Ovary (tissue), 9 donors: Measurements from ENCODE around the gene PSENEN. TPM values are rescaled to one million over a fixed set of nuclear protein-coding genes. Genes with fewer than 3 reads are reported as not detected.

ENCODE experiments used
- DNase-seq, 5 donors: peaks; one replicate each; pipeline ENCODE4 v3.0.0-alpha.2; 2019 to 2020
- H3K27ac ChIP-seq, 2 donors: fragments of 200-600 bp; one replicate each; pipeline versions ENCODE4 v1.5.1 to v1.8.0; 2019 to 2022
- H3K27me3 ChIP-seq: fragments of 200-600 bp; one replicate; pipeline ENCODE4 v1.8.0; 2022
- H3K36me3 ChIP-seq: fragments of 200-600 bp; sonication (generic); one replicate; pipeline ENCODE4 v1.5.1; 2019
- H3K4me1 ChIP-seq: one replicate; pipeline ENCODE4 v1.8.1; 2013; ENCODE audit warnings: mild to moderate bottlenecking, moderate library complexity; ENCODE audit not compliant: insufficient read depth
- H3K4me3 ChIP-seq: fragments of 200-600 bp; sonication (generic); one replicate; pipeline ENCODE4 v1.5.1; 2017
- H3K9me3 ChIP-seq, 2 donors: fragments of 200-600 bp in 1 of 2; sonication (generic) in 1 of 2; one replicate each; pipeline versions ENCODE4 v1.5.1 to v1.8.1; 2013 to 2019; ENCODE audit warnings: mild to moderate bottlenecking in 1 of 2, moderate library complexity in 1 of 2
- CTCF ChIP-seq, 3 donors: fragments of 450-650 bp in 2 of 3; fragments of 200-600 bp in 1 of 3; IDR thresholded peaks; one replicate each; pipeline versions ENCODE4 v1.5.1 to v1.8.0; 2016 to 2022; ENCODE audit warnings: antibody characterized with exemption in 3 of 3, mild to moderate bottlenecking in 1 of 3
- EP300 ChIP-seq: sonication (generic); formaldehyde crosslinking; IDR thresholded peaks from one replicate; pipeline ENCODE4 v1.6.1; 2017; ENCODE audit warnings: antibody characterized with exemption
- POLR2A ChIP-seq: fragments of 450-650 bp; IDR thresholded peaks from one replicate; pipeline ENCODE4 v1.6.1; 2017; ENCODE audit warnings: antibody characterized with exemption, mild to moderate bottlenecking, moderate library complexity
- WGBS, 3 donors: extraction: QIAGEN DNeasy Blood & Tissue Kit in 1 of 3; methylation state at CpG; one replicate each; pipeline versions ENCODE4 v1.1.5 to v1.1.7; 2013 to 2017; 5-methylcytosine and 5-hydroxymethylcytosine counted together
- intact Hi-C, 4 donors: fragments of 100-400 bp; cut with DNase I; formaldehyde crosslinking; loops; one replicate each; pipeline versions ENCODE4 v1.11.0 to v1.15.1; 2022 to 2023
- polyA plus RNA-seq, 2 donors: library from polyadenylated mRNA; stranded (reverse); fragments of 200-250 nt in 1 of 2; fragments of 350-450 nt in 1 of 2; fragmentation: Illumina TruSeq in 1 of 2; extraction: RNeasy Lipid Tissue Mini Kit (QIAGEN cat#74804) in 1 of 2; gene quantifications; one replicate each; pipeline ENCODE4 v1.2.3, GENCODE V29; 2013 to 2014
- total RNA-seq, 7 donors: library from RNA; depleted of rRNA in 2 of 7; stranded (reverse); fragments of >200 nt in 2 of 7; fragmentation: NEBNext Ultra II Directional in 3 of 7; extraction: Animal tissue kit (Norgen Biotek cat#: 25700) in 3 of 7; gene quantifications; one replicate each; pipeline versions ENCODE4 v1.1.0 to v1.2.4, GENCODE V29; 2016 to 2023
- donor health status: DM: no; HTN: no; CAD: no; lungs with moderate emphysema.
- donor health status: DM: no; HTN: no; CAD: no.
- donor health status: Bipolar disorder and iron deficiency.
- donor health status: DM: yes; HTN: yes; CAD: no.
- donor health status: DM: no; HTN: no; CAD: no.
- donor health status: DM: yes; HTN: yes; CAD: no.

PSENEN gene
- total and polyA plus RNA-seq, 9 donors, result 23.4 to 90.4 (median 44.6) TPM

GRCh38 chr19:35715355-35715809 lies 30.1 kb upstream of the PSENEN start:
- H3K36me3 ChIP-seq, result no peaks in the 10 kb centered on the region
- H3K27ac ChIP-seq, result no peak overlapping the region
- H3K4me1 ChIP-seq, result peaks cover 10% of the 10 kb centered on the region
- 64 to 72% (median 71%) methylated on average over 7 of the region's 7 CpGs for WGBS, 3 donors
- no peaks in the 10 kb centered on the region for H3K27me3 ChIP-seq
- DNase-seq, result peak in 2 of 5 donors; percentile 24 to 40
- no peaks in the 10 kb centered on the region for H3K9me3 ChIP-seq
- intact Hi-C loops, result loop anchor here in 3 of 4 donors (2.0 to 10.0 kb wide), 3 partner anchors 19 to 168 kb away; partner anchors contain the start of genes TMEM147 (in 2 of the 3) and PRODH2 (in 1 of the 3)
- H3K4me3 ChIP-seq, result no peak overlapping the region
- TF ChIP-seq POLR2A (no peak), CTCF (IDR thresholded peaks at IDR 0.05) (no peak), EP300 (no peak)

GRCh38 chr19:35715981-35716800 lies 29.3 kb upstream of the PSENEN start:
- Histone ChIP-seq H3K9me3 (no peaks in the 10 kb centered on the region), H3K4me1 (peaks cover 10% of the 10 kb centered on the region), H3K27me3 (no peaks in the 10 kb centered on the region), H3K4me3 (peak overlapping the region; percentile 84), H3K36me3 (no peaks in the 10 kb centered on the region), H3K27ac (peak overlapping the region; percentile 85 to 96)
- no peak for TF ChIP-seq EP300
- no peak for TF ChIP-seq CTCF (IDR thresholded peaks at IDR 0.05)
- TF ChIP-seq POLR2A, result no peak
- intact Hi-C loops, result loop anchor here (2.0 to 10.0 kb wide), 5 partner anchors 19 to 169 kb away; partner anchors contain the start of genes TMEM147 (in 2 of the 4), HSPB6 (in 1 of the 4) and PRODH2 (in 1 of the 4)
- peak; percentile 67 to 82 (median 72) for DNase-seq
- 2 to 3% (median 3%) methylated on average over 52 of the region's 52 CpGs for WGBS, 3 donors

GRCh38 chr19:35716801-35717664 lies 28.4 kb upstream of the PSENEN start:
- 0 to 1% (median 0%) methylated on average over 73 to 77 of the region's 77 CpGs for WGBS, 3 donors
- TF ChIP-seq EP300, result no peak
- peak; percentile 77 to 93 (median 86) for TF ChIP-seq CTCF (IDR thresholded peaks at IDR 0.05)
- TF ChIP-seq POLR2A, result no peak
- H3K27me3 ChIP-seq, result no peaks in the 10 kb centered on the region
- H3K9me3 ChIP-seq, result no peaks in the 10 kb centered on the region
- DNase-seq, result peak; percentile 79 to 95 (median 88)
- peak overlapping the region; percentile 84 for H3K4me3 ChIP-seq
- intact Hi-C loops, result loop anchor here (2.0 to 10.0 kb wide), 4 partner anchors 22 to 170 kb away; partner anchors contain the start of genes TMEM147 (in 2 of the 4), HSPB6 (in 1 of the 4) and PRODH2 (in 1 of the 4)
- H3K4me1 ChIP-seq, result peaks cover 10% of the 10 kb centered on the region
- peak overlapping the region; percentile 85 to 96 for H3K27ac ChIP-seq
- no peaks in the 10 kb centered on the region for H3K36me3 ChIP-seq
